ENCODE measurements around the gene GTF3C4.

DNA sequence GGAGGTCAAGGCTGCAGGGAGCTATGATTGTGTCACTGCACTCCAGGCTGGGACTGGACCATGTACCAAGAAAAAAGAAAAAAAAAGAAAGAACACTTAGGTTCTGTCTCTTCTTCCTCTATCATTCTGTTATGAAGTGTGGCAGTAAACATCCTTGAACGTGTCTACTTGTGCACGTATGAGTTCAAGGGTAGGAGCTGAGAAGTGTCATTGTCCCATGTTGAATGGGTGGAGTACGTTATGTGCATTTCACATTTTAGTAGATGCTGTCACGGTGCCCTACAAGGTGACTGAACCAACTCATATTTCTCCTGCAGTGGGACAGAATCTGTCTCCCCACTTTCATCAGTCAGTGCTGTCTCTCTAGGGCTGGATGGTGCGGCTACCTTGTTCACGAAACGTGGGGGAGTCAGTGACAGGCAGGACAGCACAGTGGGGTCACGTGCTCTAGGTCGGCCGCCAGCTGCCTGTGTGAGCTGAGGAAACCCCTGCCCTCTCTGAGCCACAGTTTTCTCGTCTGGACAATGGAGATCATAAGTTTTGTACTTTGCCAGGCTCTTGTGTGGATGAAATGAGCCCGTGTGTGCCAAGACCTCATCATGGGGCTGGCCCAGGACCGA, 47.2 kb downstream of the GTF3C4 start:
- no peak for TF ChIP-seq POLR2A (IDR thresholded peaks at IDR 0.05)
- TF ChIP-seq, protein P1, sequence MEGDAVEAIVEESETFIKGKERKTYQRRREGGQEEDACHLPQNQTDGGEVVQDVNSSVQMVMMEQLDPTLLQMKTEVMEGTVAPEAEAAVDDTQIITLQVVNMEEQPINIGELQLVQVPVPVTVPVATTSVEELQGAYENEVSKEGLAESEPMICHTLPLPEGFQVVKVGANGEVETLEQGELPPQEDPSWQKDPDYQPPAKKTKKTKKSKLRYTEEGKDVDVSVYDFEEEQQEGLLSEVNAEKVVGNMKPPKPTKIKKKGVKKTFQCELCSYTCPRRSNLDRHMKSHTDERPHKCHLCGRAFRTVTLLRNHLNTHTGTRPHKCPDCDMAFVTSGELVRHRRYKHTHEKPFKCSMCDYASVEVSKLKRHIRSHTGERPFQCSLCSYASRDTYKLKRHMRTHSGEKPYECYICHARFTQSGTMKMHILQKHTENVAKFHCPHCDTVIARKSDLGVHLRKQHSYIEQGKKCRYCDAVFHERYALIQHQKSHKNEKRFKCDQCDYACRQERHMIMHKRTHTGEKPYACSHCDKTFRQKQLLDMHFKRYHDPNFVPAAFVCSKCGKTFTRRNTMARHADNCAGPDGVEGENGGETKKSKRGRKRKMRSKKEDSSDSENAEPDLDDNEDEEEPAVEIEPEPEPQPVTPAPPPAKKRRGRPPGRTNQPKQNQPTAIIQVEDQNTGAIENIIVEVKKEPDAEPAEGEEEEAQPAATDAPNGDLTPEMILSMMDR (IDR thresholded peaks at IDR 0.05), result no peak

Measured in heart left ventricle (tissue), 13 donors.